Mononuclear cell (primary cell): Measurements from ENCODE around the gene ZBTB7B. TPM values are rescaled to one million over a fixed set of nuclear protein-coding genes. Genes with fewer than 3 reads are reported as not detected.
A peak's percentile ranks its signal among the peaks of the same experiment; 100 is the strongest.

Experiments
- H3K27me3 ChIP-seq: 2 replicates; pipeline ENCODE4 v1.6.0; 2011; ENCODE audit warnings: low read length, control low read depth; ENCODE audit not compliant: insufficient read depth
- H3K4me1 ChIP-seq: 2 replicates; pipeline ENCODE4 v1.5.1; 2011; ENCODE audit warnings: mild to moderate bottlenecking, low read length, control low read depth; ENCODE audit not compliant: insufficient read depth
- H3K4me3 ChIP-seq: 2 replicates; pipeline ENCODE4 v1.5.1; 2011; ENCODE audit warnings: mild to moderate bottlenecking, low read length, moderate library complexity
- H3K9me3 ChIP-seq: 2 replicates; pipeline ENCODE4 v1.5.1; 2011; ENCODE audit warnings: low read depth, mild to moderate bottlenecking, control low read depth, low read length
- total RNA-seq: library from RNA; depleted of rRNA; stranded (reverse); fragments of >200 nt; gene quantifications from one replicate; pipeline ENCODE4 v1.2.3, GENCODE V29; 2012

Gene ZBTB7B
- total RNA-seq, 1 donor = 39.6 TPM

- Histone ChIP-seq H3K4me1 (peaks cover 34% of the 10 kb centered on the region), H3K27me3 (no peaks in the 10 kb centered on the region), H3K9me3 (no peaks in the 10 kb centered on the region), H3K4me3 (peak overlapping the region; percentile 50)
Observed at GRCh38 chr1:155051777-155052398, 49.3 kb downstream of the ZBTB7B start.

GRCh38 chr1:155052439-155053395 is 50.1 kb downstream of the ZBTB7B start:
- H3K4me3 ChIP-seq = peak overlapping the region; percentile 50
- peaks cover 34% of the 10 kb centered on the region for H3K4me1 ChIP-seq

GRCh38 chr1:155053531-155054105 is 51.0 kb downstream of the ZBTB7B start:
- no peaks in the 10 kb centered on the region for H3K9me3 ChIP-seq
- H3K4me3 ChIP-seq = no peak overlapping the region
- H3K27me3 ChIP-seq = no peaks in the 10 kb centered on the region
- peaks cover 34% of the 10 kb centered on the region for H3K4me1 ChIP-seq

More at GRCh38 chr1:155052439-155053395, 50.1 kb downstream of the ZBTB7B start:
- no peaks in the 10 kb centered on the region for H3K27me3 ChIP-seq
- H3K9me3 ChIP-seq = no peaks in the 10 kb centered on the region

GRCh38 chr1:155057104-155057503 is 54.5 kb downstream of the ZBTB7B start:
- Histone ChIP-seq H3K4me3 (no peak overlapping the region), H3K4me1 (peaks cover 22% of the 10 kb centered on the region), H3K9me3 (no peaks in the 10 kb centered on the region), H3K27me3 (no peaks in the 10 kb centered on the region)

GRCh38 chr1:155057788-155058211 is 55.2 kb downstream of the ZBTB7B start:
- Histone ChIP-seq H3K27me3 (no peaks in the 10 kb centered on the region), H3K9me3 (no peaks in the 10 kb centered on the region), H3K4me3 (no peak overlapping the region), H3K4me1 (peaks cover 22% of the 10 kb centered on the region)

- Histone ChIP-seq H3K4me3 (no peak overlapping the region), H3K9me3 (no peaks in the 10 kb centered on the region), H3K4me1 (peaks cover 34% of the 10 kb centered on the region), H3K27me3 (no peaks in the 10 kb centered on the region)
Observed at GRCh38 chr1:155060736-155061135, 58.1 kb downstream of the ZBTB7B start.

GRCh38 chr1:155061381-155062150 is 59.0 kb downstream of the ZBTB7B start:
- H3K4me3 ChIP-seq = no peak overlapping the region
- H3K9me3 ChIP-seq = no peaks in the 10 kb centered on the region
- H3K4me1 ChIP-seq = peaks cover 34% of the 10 kb centered on the region
- no peaks in the 10 kb centered on the region for H3K27me3 ChIP-seq

- Histone ChIP-seq H3K9me3 (no peaks in the 10 kb centered on the region), H3K4me1 (peaks cover 34% of the 10 kb centered on the region), H3K27me3 (no peaks in the 10 kb centered on the region), H3K4me3 (no peak overlapping the region)
Observed at GRCh38 chr1:155062151-155062686, 59.6 kb downstream of the ZBTB7B start.

- H3K27me3 ChIP-seq = no peaks in the 10 kb centered on the region
- peak overlapping the region; percentile 64 for H3K4me3 ChIP-seq
- H3K4me1 ChIP-seq = peaks cover 34% of the 10 kb centered on the region
- H3K9me3 ChIP-seq = no peaks in the 10 kb centered on the region
Observed at GRCh38 chr1:155062702-155063411, 60.3 kb downstream of the ZBTB7B start.

GRCh38 chr1:155063550-155064110 is 61.0 kb downstream of the ZBTB7B start, which contains the start of gene EFNA4:
TSS of gene EFNA4 (plus strand) at chr1:155063740. CDS start at chr1:155063824, 84 bp downstream.
- Histone ChIP-seq H3K4me1 (peaks cover 34% of the 10 kb centered on the region), H3K9me3 (no peaks in the 10 kb centered on the region), H3K27me3 (no peaks in the 10 kb centered on the region), H3K4me3 (peak within 1 kb of the TSS; percentile 64)

GRCh38 chr1:155064111-155064831 is 61.7 kb downstream of the ZBTB7B start:
- peak overlapping the region; percentile 64 for H3K4me3 ChIP-seq
- H3K4me1 ChIP-seq = peaks cover 34% of the 10 kb centered on the region
- H3K9me3 ChIP-seq = no peaks in the 10 kb centered on the region
- H3K27me3 ChIP-seq = no peaks in the 10 kb centered on the region

- no peaks in the 10 kb centered on the region for H3K9me3 ChIP-seq
- H3K4me1 ChIP-seq = peaks cover 38% of the 10 kb centered on the region
- no peaks in the 10 kb centered on the region for H3K27me3 ChIP-seq
- H3K4me3 ChIP-seq = no peak overlapping the region
Observed at GRCh38 chr1:155064832-155065429, 62.3 kb downstream of the ZBTB7B start.

- H3K4me1 ChIP-seq = peaks cover 50% of the 10 kb centered on the region
- no peaks in the 10 kb centered on the region for H3K9me3 ChIP-seq
- H3K4me3 ChIP-seq = no peak overlapping the region
- no peaks in the 10 kb centered on the region for H3K27me3 ChIP-seq
Observed at GRCh38 chr1:155066777-155067176, 64.2 kb downstream of the ZBTB7B start.
